Activated naive CD4-positive, alpha-beta T cell treated with anti-CD3 and anti-CD28 coated beads for 36 hours (primary cell): Measurements from ENCODE around the gene INTS1. TPM values are rescaled to one million over a fixed set of nuclear protein-coding genes. Genes with fewer than 3 reads are reported as not detected.

ENCODE experiments used
- CTCF ChIA-PET: fragments of 350-600 bp; sonication (Branson Sonifier 250); formaldehyde crosslinking; loops from one replicate; lab custom pipeline; 2021; ENCODE audit warnings: antibody characterized with exemption; lab: Charles Lee
- DNase-seq: peaks from one replicate; pipeline ENCODE4 v3.0.0-alpha.2; 2020
- H3K27ac Mint-ChIP-seq: one replicate; pipeline ENCODE4 v1.8.0; 2021; ENCODE audit warnings: mild to moderate bottlenecking, mixed read lengths
- H3K27me3 Mint-ChIP-seq: one replicate; pipeline ENCODE4 v1.8.0; 2021; ENCODE audit warnings: low read depth, mixed read lengths
- H3K36me3 Mint-ChIP-seq: one replicate; pipeline ENCODE4 v1.8.0; 2021; ENCODE audit warnings: low read depth, mixed read lengths
- H3K4me1 Mint-ChIP-seq: one replicate; pipeline ENCODE4 v1.8.0; 2021; ENCODE audit warnings: low read depth, mixed read lengths
- H3K4me3 Mint-ChIP-seq: one replicate; pipeline ENCODE4 v1.8.0; 2021; ENCODE audit warnings: mild to moderate bottlenecking, moderate library complexity, mixed read lengths
- H3K9me3 Mint-ChIP-seq: one replicate; pipeline ENCODE4 v1.8.0; 2021; ENCODE audit warnings: mixed read lengths
- intact Hi-C: fragments of 100-400 bp; cut with micrococcal nuclease; formaldehyde crosslinking; loops from one replicate; pipeline ENCODE4 v1.15.1; 2023
- total RNA-seq, 2 experiments: library from RNA; stranded (reverse); gene quantifications; one replicate each; pipeline ENCODE4 v1.2.3, GENCODE V29; 2021

Gene INTS1
- total RNA-seq, 2 experiments from 2014 or later: 97.6 to 103 TPM

DNA sequence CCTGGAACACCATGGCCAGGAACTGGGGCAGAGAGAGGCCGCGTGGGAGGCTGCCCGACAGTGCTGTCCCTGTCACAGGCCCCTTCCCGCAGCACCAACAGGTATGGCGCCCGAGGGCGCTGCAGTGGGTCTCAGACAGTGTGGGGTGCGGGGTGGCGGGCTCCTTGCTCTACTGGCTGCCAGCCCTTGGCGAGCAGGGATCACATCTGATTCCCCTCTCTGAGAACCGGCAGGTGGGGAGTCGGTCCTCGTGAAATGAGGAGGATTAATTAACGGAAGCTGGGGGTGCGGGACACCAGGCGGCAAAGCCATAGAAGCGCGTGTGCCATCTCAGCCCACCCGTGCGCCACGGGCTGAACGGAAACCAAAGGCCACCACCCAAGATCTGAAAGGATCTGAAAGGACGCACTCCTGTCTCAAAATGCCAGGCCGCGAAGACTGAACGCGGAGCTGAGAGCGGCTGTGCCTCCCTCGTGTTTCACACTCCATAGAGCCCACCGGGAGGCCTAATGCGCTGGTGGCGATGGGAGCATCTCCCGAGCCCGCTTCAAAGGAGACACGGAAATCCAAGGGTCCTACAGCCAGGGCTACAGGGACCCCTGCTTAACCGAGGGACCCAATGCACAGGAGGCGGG is 6.8 kb downstream of the INTS1 start:
- Mint-ChIP-seq H3K27ac (no peak overlapping the region), H3K4me3 (no peak overlapping the region), H3K36me3 (peaks cover 12% of the 10 kb centered on the region), H3K9me3 (no peaks in the 10 kb centered on the region), H3K27me3 (no peaks in the 10 kb centered on the region), H3K4me1 (peaks cover 7% of the 10 kb centered on the region)
- DNase-seq: no peak
- intact Hi-C loops: no loop called here
- CTCF ChIA-PET: interaction anchor here (0.6 kb wide), 1 partner anchor 82 kb away, joined by 3 read pairs; no protein-coding TSS in a partner anchor

DNA sequence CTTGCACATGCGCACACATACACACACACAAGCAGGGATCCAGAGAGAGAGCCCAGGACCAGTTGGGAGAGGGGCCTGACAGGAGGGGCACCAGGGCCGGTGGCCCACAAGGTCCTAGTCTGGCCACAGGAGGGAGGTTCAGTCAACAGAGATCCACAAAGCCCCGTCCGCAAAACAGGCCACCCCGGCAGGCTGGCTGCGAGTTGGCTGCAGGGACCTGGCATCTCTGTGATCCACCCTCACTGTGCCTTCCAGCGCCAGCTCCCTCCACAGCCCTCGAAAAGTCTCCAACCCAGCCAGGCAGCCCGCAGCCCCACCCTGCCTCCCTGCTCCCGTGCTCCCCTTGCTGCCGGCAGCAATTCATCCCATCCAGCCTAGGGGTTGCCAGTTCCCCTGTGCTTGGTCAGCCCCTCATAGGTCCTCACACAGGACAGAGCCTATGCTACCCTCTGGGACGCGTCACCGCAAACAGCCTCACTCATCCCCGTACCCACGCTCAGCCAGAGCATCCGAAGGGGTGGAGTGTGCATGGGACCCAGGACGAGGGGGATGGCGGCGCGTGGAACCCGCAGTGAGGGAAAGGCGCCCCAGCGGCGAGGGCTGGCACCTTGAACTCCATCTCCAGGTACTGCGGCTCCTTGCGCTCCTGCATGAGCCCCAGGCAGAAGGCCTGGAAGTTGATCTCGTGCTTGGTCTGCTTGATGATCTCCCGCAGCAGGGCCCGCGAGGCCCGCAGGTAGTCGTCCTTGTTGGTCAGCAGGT is 7.5 kb downstream of the INTS1 start:
- H3K9me3 Mint-ChIP-seq: no peaks in the 10 kb centered on the region
- no peak for DNase-seq
- H3K27ac Mint-ChIP-seq: no peak overlapping the region
- H3K4me3 Mint-ChIP-seq: no peak overlapping the region
- intact Hi-C loops: no loop called here
- CTCF ChIA-PET: no interaction called here
- H3K36me3 Mint-ChIP-seq: peaks cover 9% of the 10 kb centered on the region
- no peaks in the 10 kb centered on the region for H3K4me1 Mint-ChIP-seq
- no peaks in the 10 kb centered on the region for H3K27me3 Mint-ChIP-seq

DNA sequence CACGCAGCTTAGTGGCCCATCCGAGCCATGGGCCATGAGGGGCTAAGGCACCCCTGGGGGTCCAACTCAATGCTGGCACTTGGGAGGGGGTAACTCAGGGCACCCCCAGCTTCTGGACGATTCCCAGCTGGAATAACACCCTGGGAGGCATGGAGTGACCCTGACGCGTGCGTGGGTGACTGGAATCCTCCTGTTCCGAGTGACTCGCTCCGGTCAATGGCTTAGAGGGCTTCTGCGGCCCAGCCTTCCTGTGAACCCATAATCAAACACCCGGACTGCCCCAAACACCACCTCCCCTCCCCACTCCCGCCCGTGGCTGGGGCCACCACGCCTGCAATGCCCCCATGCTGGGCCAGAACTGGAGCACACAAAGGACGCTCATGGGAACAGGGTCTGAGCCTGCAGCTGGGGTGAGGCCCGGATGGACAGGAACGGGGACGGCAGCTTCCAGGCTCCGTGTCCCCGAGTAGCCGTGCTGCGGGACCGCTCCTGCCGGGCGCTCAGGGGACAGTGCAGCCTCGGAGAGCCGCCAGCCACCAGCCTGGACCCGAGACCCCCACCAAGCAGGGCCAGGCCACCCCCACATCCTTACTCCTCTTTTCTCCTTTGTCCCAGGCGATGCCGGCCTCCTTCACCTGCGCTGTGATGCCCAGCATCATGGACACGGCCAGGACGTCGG is 8.5 kb downstream of the INTS1 start:
- H3K27ac Mint-ChIP-seq: no peak overlapping the region
- no peaks in the 10 kb centered on the region for H3K4me1 Mint-ChIP-seq
- H3K36me3 Mint-ChIP-seq: peaks cover 14% of the 10 kb centered on the region
- H3K27me3 Mint-ChIP-seq: no peaks in the 10 kb centered on the region
- H3K9me3 Mint-ChIP-seq: no peaks in the 10 kb centered on the region
- no peak overlapping the region for H3K4me3 Mint-ChIP-seq
- CTCF ChIA-PET: no interaction called here
- intact Hi-C loops: no loop called here
- DNase-seq: no peak

DNA sequence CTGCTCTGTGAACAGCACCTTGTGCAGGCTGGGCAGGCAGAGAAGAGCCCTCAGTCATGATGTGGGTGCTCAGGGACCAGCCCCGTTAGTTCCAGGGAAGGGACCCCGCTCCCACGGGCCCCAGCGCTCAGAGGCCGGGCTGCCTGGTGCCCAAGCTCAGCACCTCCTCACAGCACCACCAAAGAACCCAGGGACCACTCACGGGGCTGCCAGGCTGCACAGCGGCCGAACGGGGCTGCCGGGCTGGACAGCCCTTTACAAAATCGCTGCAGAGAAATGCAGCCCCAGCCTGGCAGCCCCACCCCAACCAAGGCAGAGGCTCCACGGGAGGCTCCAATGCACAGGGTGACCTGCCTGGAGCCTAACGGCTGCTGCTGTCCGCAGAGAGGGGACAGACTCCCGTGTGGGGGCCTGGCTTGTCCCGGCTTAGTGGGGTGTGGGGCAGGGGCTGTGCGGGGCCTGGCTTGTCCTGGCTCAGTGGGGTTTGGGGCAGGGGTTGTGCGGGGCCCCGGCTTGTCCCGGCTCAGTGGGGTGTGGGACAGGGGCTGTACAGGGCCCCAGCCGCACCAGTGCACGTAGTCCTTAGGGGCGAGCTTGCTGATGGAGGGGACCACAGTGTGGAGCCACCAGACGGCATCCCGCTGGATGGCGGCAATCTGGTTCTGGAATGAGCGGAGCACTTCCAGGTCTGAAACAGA is 9.2 kb downstream of the INTS1 start:
- H3K27me3 Mint-ChIP-seq: no peaks in the 10 kb centered on the region
- H3K4me1 Mint-ChIP-seq: no peaks in the 10 kb centered on the region
- CTCF ChIA-PET: interaction anchor here (0.7 kb wide), 1 partner anchor 21 kb away, joined by 3 read pairs; no protein-coding TSS in a partner anchor
- peaks cover 13% of the 10 kb centered on the region for H3K36me3 Mint-ChIP-seq
- no peak overlapping the region for H3K27ac Mint-ChIP-seq
- H3K4me3 Mint-ChIP-seq: no peak overlapping the region
- no peaks in the 10 kb centered on the region for H3K9me3 Mint-ChIP-seq
- DNase-seq: no peak
- intact Hi-C loops: no loop called here

DNA sequence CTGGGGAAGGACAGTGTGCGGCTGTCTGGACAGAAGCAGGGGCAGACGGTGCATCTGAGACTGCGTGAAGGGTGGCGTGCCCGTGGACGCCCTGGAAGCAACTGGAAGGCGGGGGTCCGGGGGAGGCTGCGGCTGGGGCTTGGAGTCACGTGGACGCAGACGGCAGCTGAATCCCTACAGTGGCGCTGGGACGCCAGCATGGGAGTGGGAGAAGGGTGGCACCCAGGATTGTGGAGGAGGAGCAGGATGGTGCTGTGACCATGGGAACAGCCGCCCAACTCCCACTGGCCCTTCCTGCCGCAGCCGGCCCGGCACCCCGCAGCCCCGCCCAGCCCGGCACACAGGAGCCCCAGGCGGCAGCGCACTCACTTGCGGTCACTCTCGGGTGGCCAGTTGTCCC is 9.7 kb downstream of the INTS1 start:
- no peaks in the 10 kb centered on the region for H3K27me3 Mint-ChIP-seq
- DNase-seq: no peak
- intact Hi-C loops: no loop called here
- peaks cover 13% of the 10 kb centered on the region for H3K36me3 Mint-ChIP-seq
- H3K27ac Mint-ChIP-seq: no peak overlapping the region
- CTCF ChIA-PET: interaction anchor here (0.7 kb wide), 1 partner anchor 20 kb away, joined by 3 read pairs; no protein-coding TSS in a partner anchor
- H3K4me3 Mint-ChIP-seq: no peak overlapping the region
- no peaks in the 10 kb centered on the region for H3K9me3 Mint-ChIP-seq
- no peaks in the 10 kb centered on the region for H3K4me1 Mint-ChIP-seq

DNA sequence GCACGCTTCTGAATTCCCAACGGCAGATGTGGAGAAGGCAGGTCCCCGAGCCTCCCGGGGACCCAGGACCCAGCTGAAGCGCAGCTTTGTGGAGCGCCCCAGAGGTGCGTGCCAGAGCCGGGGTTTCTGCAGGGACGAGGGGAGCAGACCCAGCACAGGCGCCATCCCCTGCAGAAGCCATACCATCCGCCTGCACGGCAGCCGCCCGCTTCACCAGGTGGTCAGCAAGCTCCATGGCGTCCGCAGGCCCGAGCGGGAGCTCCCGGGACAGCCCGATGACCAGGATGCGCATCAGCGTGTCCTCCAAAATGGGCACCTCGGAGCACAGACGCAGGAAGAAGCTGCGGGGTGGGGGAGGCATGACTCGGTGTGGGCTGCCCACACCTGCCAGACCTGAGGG is 10.6 kb downstream of the INTS1 start:
- CTCF ChIA-PET: no interaction called here
- no peak for DNase-seq
- H3K4me1 Mint-ChIP-seq: no peaks in the 10 kb centered on the region
- no peak overlapping the region for H3K27ac Mint-ChIP-seq
- H3K9me3 Mint-ChIP-seq: no peaks in the 10 kb centered on the region
- H3K27me3 Mint-ChIP-seq: no peaks in the 10 kb centered on the region
- intact Hi-C loops: no loop called here
- peaks cover 16% of the 10 kb centered on the region for H3K36me3 Mint-ChIP-seq
- no peak overlapping the region for H3K4me3 Mint-ChIP-seq

DNA sequence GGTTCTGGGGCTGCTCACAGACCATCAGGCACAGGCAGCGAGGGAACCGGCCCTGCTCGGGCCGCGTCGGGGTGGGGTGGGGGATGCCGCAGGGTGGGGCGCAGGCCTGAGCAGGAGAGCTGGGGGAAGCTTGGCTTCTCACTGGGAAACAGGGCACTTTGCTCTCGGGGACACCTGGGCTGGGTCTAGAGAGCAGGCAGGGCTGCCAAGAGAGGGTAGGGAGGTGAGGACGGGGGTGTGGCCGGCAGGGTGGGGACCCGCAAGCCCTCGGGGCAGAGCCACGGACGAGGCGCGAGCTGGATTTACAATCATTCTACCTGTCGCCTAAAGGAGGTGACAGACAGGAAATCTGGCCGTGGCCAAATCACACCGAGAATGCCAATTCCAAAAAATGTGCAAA is 11.1 kb downstream of the INTS1 start:
- Mint-ChIP-seq H3K4me1 (no peaks in the 10 kb centered on the region), H3K36me3 (peaks cover 16% of the 10 kb centered on the region), H3K4me3 (no peak overlapping the region), H3K9me3 (no peaks in the 10 kb centered on the region), H3K27ac (no peak overlapping the region), H3K27me3 (no peaks in the 10 kb centered on the region)
- intact Hi-C loops: no loop called here
- DNase-seq: no peak
- CTCF ChIA-PET: no interaction called here

DNA sequence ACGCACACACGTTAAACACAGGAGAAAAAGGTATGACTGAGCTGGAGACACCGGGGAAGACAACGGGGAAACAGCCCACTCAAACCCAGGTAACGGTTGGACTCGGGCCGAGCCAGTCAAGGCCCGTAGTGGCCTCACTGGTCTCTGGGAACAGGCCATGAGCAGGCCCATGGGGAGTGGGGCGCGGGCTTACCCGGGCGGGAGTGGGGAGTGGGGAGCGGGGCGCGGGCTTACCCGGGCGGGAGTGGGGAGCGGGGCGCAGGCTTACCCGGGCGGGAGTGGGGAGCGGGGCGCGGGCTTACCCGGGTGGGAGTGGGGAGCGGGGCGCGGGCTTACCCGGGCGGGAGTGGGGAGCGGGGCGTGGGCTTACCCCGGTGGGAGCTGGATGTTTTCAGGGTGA is 11.5 kb downstream of the INTS1 start:
- Mint-ChIP-seq H3K27ac (no peak overlapping the region), H3K4me1 (no peaks in the 10 kb centered on the region), H3K9me3 (no peaks in the 10 kb centered on the region), H3K4me3 (no peak overlapping the region), H3K36me3 (peaks cover 16% of the 10 kb centered on the region), H3K27me3 (no peaks in the 10 kb centered on the region)
- intact Hi-C loops: no loop called here
- CTCF ChIA-PET: no interaction called here
- DNase-seq: no peak

DNA sequence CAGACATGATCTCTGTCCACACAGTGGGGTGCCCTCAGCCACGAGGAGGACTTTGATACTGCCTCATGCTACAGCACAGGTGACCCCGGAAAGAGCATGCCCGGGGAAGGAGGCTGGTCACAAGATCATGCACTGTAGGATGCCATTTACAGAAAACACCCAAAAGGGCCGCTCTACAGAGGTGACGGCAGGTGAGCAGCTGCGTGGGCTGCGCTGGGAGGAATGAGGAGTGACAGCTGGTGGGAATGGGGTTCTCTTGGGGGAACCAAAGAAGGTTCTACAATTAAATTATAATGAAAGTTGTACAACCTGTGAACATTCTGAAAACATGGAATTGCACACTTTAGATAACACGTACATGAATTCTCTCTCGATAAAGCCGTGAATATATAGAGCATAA is 12.0 kb downstream of the INTS1 start:
- Mint-ChIP-seq H3K27ac (no peak overlapping the region), H3K27me3 (no peaks in the 10 kb centered on the region), H3K4me1 (no peaks in the 10 kb centered on the region), H3K4me3 (no peak overlapping the region), H3K36me3 (peaks cover 16% of the 10 kb centered on the region), H3K9me3 (no peaks in the 10 kb centered on the region)
- intact Hi-C loops: no loop called here
- no peak for DNase-seq
- CTCF ChIA-PET: no interaction called here

DNA sequence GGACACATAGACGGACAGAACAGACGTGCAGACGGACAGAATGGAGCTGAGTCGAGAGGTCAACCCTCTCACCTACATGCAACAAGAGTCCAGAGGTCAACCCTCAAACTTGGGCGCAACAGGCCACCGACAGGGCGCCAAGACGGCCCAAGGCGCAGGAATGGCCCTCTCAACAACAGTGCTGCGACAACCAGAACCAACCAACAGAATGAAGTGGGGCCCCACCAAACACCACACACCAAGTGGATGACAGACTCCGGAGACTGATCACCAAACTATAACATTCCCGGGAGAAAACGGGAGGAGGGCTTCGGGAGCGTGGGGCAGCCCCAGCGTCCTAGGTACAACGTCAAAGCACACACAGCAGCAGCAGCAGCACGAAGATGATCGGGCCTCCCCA is 13.4 kb downstream of the INTS1 start:
- Mint-ChIP-seq H3K4me1 (no peaks in the 10 kb centered on the region), H3K27ac (no peak overlapping the region), H3K27me3 (no peaks in the 10 kb centered on the region), H3K4me3 (no peak overlapping the region), H3K36me3 (peaks cover 16% of the 10 kb centered on the region), H3K9me3 (no peaks in the 10 kb centered on the region)
- CTCF ChIA-PET: no interaction called here
- intact Hi-C loops: no loop called here
- no peak for DNase-seq

DNA sequence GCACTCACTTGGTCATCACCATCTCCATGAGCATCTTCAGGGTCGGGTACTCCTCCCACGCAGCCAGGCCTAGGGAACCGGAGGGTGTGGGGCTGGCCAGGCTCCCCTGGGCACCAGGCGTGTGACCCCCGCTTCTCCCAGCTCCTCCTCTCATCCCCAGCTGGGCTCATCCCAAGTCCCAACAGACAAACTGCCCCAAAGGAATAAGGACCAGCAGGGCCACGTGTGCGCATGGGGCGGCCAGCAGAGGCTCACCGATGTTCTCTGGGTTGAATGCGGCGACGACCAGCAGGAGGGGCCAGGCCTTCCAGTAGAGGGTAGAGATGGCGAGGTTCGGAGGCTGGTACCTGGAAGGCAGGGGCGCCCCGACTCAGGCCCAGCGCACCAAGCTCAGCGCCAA is 14.9 kb downstream of the INTS1 start:
- Mint-ChIP-seq H3K4me3 (no peak overlapping the region), H3K36me3 (peaks cover 16% of the 10 kb centered on the region), H3K9me3 (no peaks in the 10 kb centered on the region), H3K4me1 (no peaks in the 10 kb centered on the region), H3K27ac (no peak overlapping the region), H3K27me3 (no peaks in the 10 kb centered on the region)
- CTCF ChIA-PET: no interaction called here
- no peak for DNase-seq
- intact Hi-C loops: no loop called here

DNA sequence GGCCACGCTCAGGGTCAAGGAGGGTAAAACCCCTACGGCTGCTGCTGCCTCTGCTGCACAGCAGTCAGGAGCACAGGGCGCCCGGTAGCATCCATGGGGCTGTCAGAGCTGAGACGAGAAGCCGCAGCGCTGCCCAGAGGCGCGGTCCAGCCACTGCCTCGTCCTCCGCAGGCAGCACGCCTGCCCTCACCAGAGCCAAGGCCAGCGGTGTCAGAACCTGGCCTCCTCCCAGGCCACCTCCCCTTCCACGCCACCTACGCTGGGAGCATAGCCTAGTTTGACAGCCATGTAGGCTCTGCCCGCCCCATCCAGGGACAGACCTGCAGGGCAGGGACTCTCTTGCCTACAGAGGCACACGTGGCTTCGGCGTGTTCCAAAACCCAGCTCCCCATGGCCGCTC is 16.2 kb downstream of the INTS1 start:
- Mint-ChIP-seq H3K27me3 (no peaks in the 10 kb centered on the region), H3K9me3 (no peaks in the 10 kb centered on the region), H3K36me3 (peaks cover 16% of the 10 kb centered on the region), H3K27ac (no peak overlapping the region), H3K4me3 (no peak overlapping the region), H3K4me1 (no peaks in the 10 kb centered on the region)
- intact Hi-C loops: no loop called here
- DNase-seq: no peak
- CTCF ChIA-PET: no interaction called here
